ENCODE measurements around the gene GPR37.

GPR37 gene

DNA sequence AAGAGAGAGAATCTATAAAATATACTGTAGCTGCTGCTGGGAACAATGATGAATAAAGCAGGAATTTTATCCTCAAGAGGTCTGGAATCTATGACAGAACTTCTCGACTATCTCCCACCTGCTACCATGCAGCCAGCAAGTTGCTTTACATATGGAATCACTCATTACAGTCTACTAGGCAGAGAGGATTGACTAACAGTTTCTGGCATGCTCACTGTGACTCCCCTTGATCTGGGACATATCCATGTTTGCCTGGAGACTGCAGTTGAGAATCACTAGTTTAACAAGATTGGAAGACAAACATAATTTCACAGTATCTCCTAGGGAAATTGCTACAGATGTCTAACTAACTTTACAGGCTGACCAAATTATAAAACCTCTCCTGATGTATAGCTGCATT lies 13.3 kb downstream of the GPR37 start:
- TF ChIP-seq, protein P1, sequence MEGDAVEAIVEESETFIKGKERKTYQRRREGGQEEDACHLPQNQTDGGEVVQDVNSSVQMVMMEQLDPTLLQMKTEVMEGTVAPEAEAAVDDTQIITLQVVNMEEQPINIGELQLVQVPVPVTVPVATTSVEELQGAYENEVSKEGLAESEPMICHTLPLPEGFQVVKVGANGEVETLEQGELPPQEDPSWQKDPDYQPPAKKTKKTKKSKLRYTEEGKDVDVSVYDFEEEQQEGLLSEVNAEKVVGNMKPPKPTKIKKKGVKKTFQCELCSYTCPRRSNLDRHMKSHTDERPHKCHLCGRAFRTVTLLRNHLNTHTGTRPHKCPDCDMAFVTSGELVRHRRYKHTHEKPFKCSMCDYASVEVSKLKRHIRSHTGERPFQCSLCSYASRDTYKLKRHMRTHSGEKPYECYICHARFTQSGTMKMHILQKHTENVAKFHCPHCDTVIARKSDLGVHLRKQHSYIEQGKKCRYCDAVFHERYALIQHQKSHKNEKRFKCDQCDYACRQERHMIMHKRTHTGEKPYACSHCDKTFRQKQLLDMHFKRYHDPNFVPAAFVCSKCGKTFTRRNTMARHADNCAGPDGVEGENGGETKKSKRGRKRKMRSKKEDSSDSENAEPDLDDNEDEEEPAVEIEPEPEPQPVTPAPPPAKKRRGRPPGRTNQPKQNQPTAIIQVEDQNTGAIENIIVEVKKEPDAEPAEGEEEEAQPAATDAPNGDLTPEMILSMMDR (IDR thresholded peaks at IDR 0.05) = no peak
- H3K27me3 ChIP-seq = no peaks in the 10 kb centered on the region
- H3K36me3 ChIP-seq = no peaks in the 10 kb centered on the region
- no peak overlapping the region for H3K27ac ChIP-seq
- H3K9me3 ChIP-seq = no peaks in the 10 kb centered on the region
- no peaks in the 10 kb centered on the region for H3K4me1 ChIP-seq
- intact Hi-C loops (cut with DNase I; ENCODE audit: low total_unique reads) = no loop called here
- DNase-seq = no peak
- no peak overlapping the region for H3K4me3 ChIP-seq

DNA sequence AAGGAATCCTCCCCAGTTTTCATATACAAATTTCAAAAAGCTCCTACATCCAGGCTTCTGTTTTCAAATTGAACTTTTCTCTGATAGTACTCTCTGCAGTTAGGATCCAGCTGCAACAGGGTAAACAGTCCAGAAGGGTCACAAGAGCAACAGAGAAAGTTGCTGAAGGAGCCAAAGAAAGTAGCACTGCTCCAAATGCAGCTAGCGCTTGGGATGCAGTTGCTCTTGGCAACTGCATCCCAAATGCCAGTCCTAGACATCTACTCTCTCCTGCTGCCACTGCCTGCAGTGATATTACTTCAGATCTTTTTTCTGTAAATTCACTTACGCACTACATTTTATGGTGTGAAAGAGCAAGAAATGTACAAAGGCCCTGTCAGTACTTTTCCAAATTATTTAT lies 14.6 kb downstream of the GPR37 start:
- no peak overlapping the region for H3K27ac ChIP-seq
- no peaks in the 10 kb centered on the region for H3K4me1 ChIP-seq
- no peaks in the 10 kb centered on the region for H3K27me3 ChIP-seq
- no peaks in the 10 kb centered on the region for H3K36me3 ChIP-seq
- DNase-seq = no peak
- no peak overlapping the region for H3K4me3 ChIP-seq
- intact Hi-C loops (cut with DNase I; ENCODE audit: low total_unique reads) = no loop called here
- H3K9me3 ChIP-seq = no peaks in the 10 kb centered on the region
- TF ChIP-seq, protein P1 (IDR thresholded peaks at IDR 0.05) = no peak

DNA sequence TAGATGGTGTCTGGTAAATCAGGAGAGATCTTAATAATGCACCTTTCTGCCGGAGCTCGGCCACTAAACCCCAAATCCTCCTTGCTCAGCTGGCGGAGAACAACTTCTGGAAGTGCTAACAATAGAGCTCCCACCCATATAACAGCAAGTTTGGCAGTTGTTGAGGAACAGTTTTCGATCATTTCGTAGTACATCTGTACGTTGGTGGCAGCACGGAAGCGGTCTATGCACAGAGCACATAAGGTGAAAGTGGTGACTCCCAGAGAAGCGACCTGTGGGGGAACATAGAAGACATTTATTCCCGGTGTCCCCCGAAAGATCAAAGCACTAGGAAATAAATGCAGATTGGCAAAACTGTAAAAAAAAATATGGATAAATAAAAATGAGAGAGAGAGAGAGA lies 18.5 kb downstream of the GPR37 start:
- Histone ChIP-seq H3K27ac (no peak overlapping the region), H3K4me1 (no peaks in the 10 kb centered on the region), H3K36me3 (no peaks in the 10 kb centered on the region), H3K27me3 (no peaks in the 10 kb centered on the region), H3K4me3 (no peak overlapping the region), H3K9me3 (no peaks in the 10 kb centered on the region)
- no peak for DNase-seq
- intact Hi-C loops (cut with DNase I; ENCODE audit: low total_unique reads) = no loop called here
- TF ChIP-seq, protein P1 (IDR thresholded peaks at IDR 0.05) = no peak

DNA sequence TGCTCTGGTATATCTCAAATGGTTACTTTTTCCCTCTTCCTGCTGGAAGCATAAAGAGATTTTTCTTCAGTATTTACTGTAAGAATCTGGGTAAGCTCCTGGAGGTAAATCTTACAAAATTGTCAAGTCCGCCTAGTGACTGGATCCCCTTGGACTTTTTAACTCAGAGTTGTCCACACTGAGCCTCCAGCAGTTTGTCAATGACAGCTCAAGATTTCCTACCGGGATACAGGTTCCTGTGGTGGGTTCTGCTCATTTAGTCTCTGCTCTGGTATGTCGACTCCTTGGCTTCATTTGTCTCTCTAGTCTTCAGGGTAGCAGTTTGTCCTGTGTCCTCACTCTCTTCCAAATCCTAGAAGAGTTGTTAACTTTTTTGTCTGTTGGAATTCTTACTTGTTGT lies 27.0 kb downstream of the GPR37 start:
- intact Hi-C loops (cut with DNase I; ENCODE audit: low total_unique reads) = no loop called here
- Histone ChIP-seq H3K27ac (no peak overlapping the region), H3K36me3 (no peaks in the 10 kb centered on the region), H3K9me3 (no peaks in the 10 kb centered on the region), H3K27me3 (no peaks in the 10 kb centered on the region), H3K4me3 (no peak overlapping the region), H3K4me1 (no peaks in the 10 kb centered on the region)
- TF ChIP-seq, protein P1 (IDR thresholded peaks at IDR 0.05) = no peak
- no peak for DNase-seq

DNA sequence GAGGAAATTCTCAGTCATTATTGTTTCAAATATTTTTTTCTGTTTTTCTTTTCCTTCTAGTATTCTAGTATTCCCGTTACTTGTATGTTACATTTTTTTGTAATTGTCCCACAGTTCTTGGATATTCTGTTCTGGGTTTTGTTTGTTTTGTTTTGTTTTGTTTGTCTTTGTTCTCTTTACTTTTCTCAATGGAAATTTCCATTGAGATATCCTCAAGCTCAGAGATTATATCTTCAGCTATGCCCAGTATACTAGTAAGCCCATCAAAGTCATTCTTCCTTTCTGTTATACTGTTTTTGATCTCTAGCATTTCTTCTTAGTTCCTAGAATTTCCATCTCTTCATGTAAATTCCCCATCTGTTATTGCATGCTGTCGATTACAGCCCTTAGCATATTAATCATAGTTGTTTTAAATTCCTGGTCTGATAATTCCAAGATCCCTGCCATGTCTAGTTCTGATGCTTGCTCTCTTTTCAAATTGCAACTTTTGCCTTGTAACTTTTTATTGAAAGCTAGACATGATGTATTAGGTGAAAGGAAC lies 27.8 kb downstream of the GPR37 start:
- Histone ChIP-seq H3K4me3 (no peak overlapping the region), H3K9me3 (no peaks in the 10 kb centered on the region), H3K27me3 (no peaks in the 10 kb centered on the region), H3K4me1 (no peaks in the 10 kb centered on the region), H3K27ac (no peak overlapping the region), H3K36me3 (no peaks in the 10 kb centered on the region)
- TF ChIP-seq, protein P1 (IDR thresholded peaks at IDR 0.05) = no peak
- DNase-seq = no peak
- intact Hi-C loops (cut with DNase I; ENCODE audit: low total_unique reads) = no loop called here

DNA sequence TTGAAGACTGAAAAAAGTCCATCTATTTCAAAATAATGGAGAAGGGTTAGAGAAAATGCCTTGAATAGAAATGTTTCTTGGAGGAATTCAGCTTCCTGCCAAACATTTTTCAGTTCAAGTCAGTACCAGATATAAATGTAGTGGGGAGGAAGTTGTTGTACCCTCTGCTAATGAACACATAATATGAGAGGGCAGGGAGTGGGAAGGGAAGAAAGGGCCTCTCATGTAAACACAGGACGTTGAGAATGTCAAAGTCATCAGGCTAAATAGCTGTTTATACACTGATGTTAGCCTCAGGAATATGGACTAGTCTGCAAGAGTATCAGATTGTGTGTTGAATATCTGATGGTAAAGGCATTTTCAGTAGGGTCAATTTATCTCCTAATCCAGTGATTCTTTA lies 37.0 kb downstream of the GPR37 start:
- H3K4me1 ChIP-seq = no peaks in the 10 kb centered on the region
- DNase-seq = no peak
- H3K27ac ChIP-seq = no peak overlapping the region
- H3K36me3 ChIP-seq = no peaks in the 10 kb centered on the region
- H3K4me3 ChIP-seq = no peak overlapping the region
- TF ChIP-seq, protein P1 (IDR thresholded peaks at IDR 0.05) = no peak
- intact Hi-C loops (cut with DNase I; ENCODE audit: low total_unique reads) = no loop called here
- no peaks in the 10 kb centered on the region for H3K27me3 ChIP-seq
- no peaks in the 10 kb centered on the region for H3K9me3 ChIP-seq

Data from tibial artery (tissue), 4 donors.